Smooth muscle cell (in vitro differentiated cells): ENCODE results near the gene KRT86. TPM values are rescaled to one million over a fixed set of nuclear protein-coding genes. Genes with fewer than 3 reads are reported as not detected.
A peak's percentile ranks its signal among the peaks of the same experiment; 100 is the strongest.

Experiments used
- DNase-seq: peaks from one replicate; lab custom pipeline; 2025; ENCODE audit not compliant: unreplicated experiment; lab: John Stamatoyannopoulos, UW
- H2AFZ ChIP-seq: fragments of 200-600 bp; sonication (generic); 2 replicates; pipeline ENCODE4 v1.6.0; 2016; ENCODE audit warnings: antibody characterized with exemption, low read depth, mild to moderate bottlenecking
- H3F3A ChIP-seq: fragments of 200-600 bp; sonication (generic); 2 replicates; pipeline ENCODE4 v1.6.0; 2017; ENCODE audit warnings: antibody characterized with exemption, low read depth
- H3K27ac ChIP-seq: fragments of 200-600 bp; sonication (generic); 2 replicates; pipeline ENCODE4 v1.5.1; 2016; ENCODE audit warnings: low read depth, mild to moderate bottlenecking
- H3K27me3 ChIP-seq: fragments of 200-600 bp; sonication (generic); 2 replicates; pipeline ENCODE4 v1.6.1; 2016; ENCODE audit warnings: low read depth, mild to moderate bottlenecking
- H3K36me3 ChIP-seq: fragments of 200-600 bp; sonication (generic); 2 replicates; pipeline ENCODE4 v1.5.1; 2016; ENCODE audit warnings: low read depth
- H3K4me1 ChIP-seq: fragments of 200-600 bp; sonication (generic); 2 replicates; pipeline ENCODE4 v1.5.1; 2016; ENCODE audit warnings: low read depth
- H3K4me2 ChIP-seq: fragments of 200-600 bp; sonication (generic); 2 replicates; pipeline ENCODE4 v1.6.0; 2016; ENCODE audit warnings: mild to moderate bottlenecking
- H3K4me3 ChIP-seq: fragments of 200-600 bp; sonication (generic); 2 replicates; pipeline ENCODE4 v1.5.1; 2016; ENCODE audit warnings: mild to moderate bottlenecking
- H3K79me2 ChIP-seq: fragments of 200-600 bp; sonication (generic); 2 replicates; pipeline ENCODE4 v1.6.0; 2016; ENCODE audit warnings: low read depth, mild to moderate bottlenecking
- H3K9ac ChIP-seq: fragments of 200-600 bp; sonication (generic); 2 replicates; pipeline ENCODE4 v1.6.0; 2016; ENCODE audit warnings: low read depth
- H3K9me3 ChIP-seq: fragments of 200-600 bp; sonication (generic); replicated peaks from 2 replicates; pipeline ENCODE4 v1.5.1; 2016; ENCODE audit warnings: low read depth
- H4K20me1 ChIP-seq: fragments of 200-600 bp; sonication (generic); 2 replicates; pipeline ENCODE4 v1.6.0; 2016; ENCODE audit warnings: low read depth
- WGBS: methylation state at CpG from one replicate; pipeline ENCODE4 v1.1.7; 2016; ENCODE audit warnings: low lambda C conversion rate; 5-methylcytosine and 5-hydroxymethylcytosine counted together
- polyA plus RNA-seq: library from polyadenylated mRNA; unstranded; fragments of >200 nt; fragmentation: Nextera tagmentation; extraction: Ambion mirVana; gene quantifications from 2 replicates; pipeline ENCODE4 v1.2.1, GENCODE V29; 2016
- total RNA-seq: library from RNA; depleted of rRNA; stranded (reverse); fragments of >200 nt; gene quantifications from 2 replicates; pipeline ENCODE4 v1.2.3, GENCODE V29; 2014
- TF ChIP-seq, protein P1 (sequence below): fragments of 200-600 bp; sonication (generic); IDR thresholded peaks from 2 replicates; pipeline ENCODE4 v1.5.1; 2017; ENCODE audit warnings: borderline replicate concordance, mild to moderate bottlenecking, antibody characterized with exemption; ENCODE audit not compliant: insufficient read depth, poor library complexity, severe bottlenecking

Gene KRT86
- total and polyA plus RNA-seq, 2 experiments from 2014 or later: not detected

- no peak for DNase-seq
Measured at GRCh38 chr12:52230364-52231281, 43.8 kb upstream of the KRT86 start.

GRCh38 chr12:52231305-52232202, 42.9 kb upstream of the KRT86 start:
- no peaks in the 10 kb centered on the region for H3K79me2 ChIP-seq
- no peak for DNase-seq
- peaks cover 53% of the 10 kb centered on the region for H3K27me3 ChIP-seq
- H3K4me1 ChIP-seq: peaks cover 14% of the 10 kb centered on the region
- TF ChIP-seq, protein P1, sequence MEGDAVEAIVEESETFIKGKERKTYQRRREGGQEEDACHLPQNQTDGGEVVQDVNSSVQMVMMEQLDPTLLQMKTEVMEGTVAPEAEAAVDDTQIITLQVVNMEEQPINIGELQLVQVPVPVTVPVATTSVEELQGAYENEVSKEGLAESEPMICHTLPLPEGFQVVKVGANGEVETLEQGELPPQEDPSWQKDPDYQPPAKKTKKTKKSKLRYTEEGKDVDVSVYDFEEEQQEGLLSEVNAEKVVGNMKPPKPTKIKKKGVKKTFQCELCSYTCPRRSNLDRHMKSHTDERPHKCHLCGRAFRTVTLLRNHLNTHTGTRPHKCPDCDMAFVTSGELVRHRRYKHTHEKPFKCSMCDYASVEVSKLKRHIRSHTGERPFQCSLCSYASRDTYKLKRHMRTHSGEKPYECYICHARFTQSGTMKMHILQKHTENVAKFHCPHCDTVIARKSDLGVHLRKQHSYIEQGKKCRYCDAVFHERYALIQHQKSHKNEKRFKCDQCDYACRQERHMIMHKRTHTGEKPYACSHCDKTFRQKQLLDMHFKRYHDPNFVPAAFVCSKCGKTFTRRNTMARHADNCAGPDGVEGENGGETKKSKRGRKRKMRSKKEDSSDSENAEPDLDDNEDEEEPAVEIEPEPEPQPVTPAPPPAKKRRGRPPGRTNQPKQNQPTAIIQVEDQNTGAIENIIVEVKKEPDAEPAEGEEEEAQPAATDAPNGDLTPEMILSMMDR: no peak
- H3K9ac ChIP-seq: no peak overlapping the region
- H3F3A ChIP-seq: no peaks in the 10 kb centered on the region
- H3K4me2 ChIP-seq: peak overlapping the region; percentile 49
- no peak overlapping the region for H2AFZ ChIP-seq
- WGBS: 71% methylated on average over 16 of the region's 16 CpGs
- H4K20me1 ChIP-seq: peaks cover 19% of the 10 kb centered on the region
- peak overlapping the region; percentile 62 for H3K27ac ChIP-seq
- no peaks in the 10 kb centered on the region for H3K9me3 ChIP-seq
- no peak overlapping the region for H3K4me3 ChIP-seq
- no peaks in the 10 kb centered on the region for H3K36me3 ChIP-seq

More at GRCh38 chr12:52230364-52231281, 43.8 kb upstream of the KRT86 start:
- peak overlapping the region; percentile 62 for H3K27ac ChIP-seq
- H3K27me3 ChIP-seq: peaks cover 50% of the 10 kb centered on the region
- TF ChIP-seq, protein P1: no peak
- no peak overlapping the region for H2AFZ ChIP-seq
- H4K20me1 ChIP-seq: peaks cover 14% of the 10 kb centered on the region
- H3F3A ChIP-seq: no peaks in the 10 kb centered on the region
- H3K4me1 ChIP-seq: peaks cover 14% of the 10 kb centered on the region
- H3K36me3 ChIP-seq: no peaks in the 10 kb centered on the region
- WGBS: 58% methylated on average over 8 of the region's 8 CpGs
- H3K9me3 ChIP-seq: no peaks in the 10 kb centered on the region
- H3K4me2 ChIP-seq: peak overlapping the region; percentile 49
- no peak overlapping the region for H3K9ac ChIP-seq
- H3K79me2 ChIP-seq: no peaks in the 10 kb centered on the region
- H3K4me3 ChIP-seq: no peak overlapping the region

DNA sequence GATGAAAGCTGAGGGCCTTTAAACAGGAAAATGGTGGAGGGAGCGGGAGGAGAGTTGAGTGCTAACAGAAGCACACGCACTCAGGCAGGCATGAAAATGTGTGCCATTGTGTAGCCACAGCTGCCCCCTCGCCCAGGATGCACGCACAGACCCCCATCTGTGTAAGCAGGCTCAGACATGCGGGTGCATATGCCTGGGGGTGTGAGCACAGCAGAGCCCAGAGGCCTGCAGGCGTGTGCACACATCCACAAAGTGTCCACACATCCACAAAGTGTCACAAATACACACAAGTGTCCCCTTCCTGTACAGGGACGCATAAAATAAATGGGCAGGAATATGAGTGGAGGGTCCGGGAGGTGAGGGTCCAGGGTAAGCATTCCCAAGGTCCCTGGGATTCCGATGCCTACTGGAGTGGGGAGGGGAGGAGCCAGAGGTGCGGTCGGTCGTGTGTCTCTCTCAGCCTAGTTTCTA, 42.2 kb upstream of the KRT86 start:
- no peak overlapping the region for H3K4me2 ChIP-seq
- peaks cover 24% of the 10 kb centered on the region for H4K20me1 ChIP-seq
- no peaks in the 10 kb centered on the region for H3K79me2 ChIP-seq
- no peak overlapping the region for H3K4me3 ChIP-seq
- no peaks in the 10 kb centered on the region for H3K9me3 ChIP-seq
- no peak for DNase-seq
- peak overlapping the region; percentile 62 for H3K27ac ChIP-seq
- TF ChIP-seq, protein P1: no peak
- peaks cover 50% of the 10 kb centered on the region for H3K27me3 ChIP-seq
- H3F3A ChIP-seq: no peaks in the 10 kb centered on the region
- no peak overlapping the region for H2AFZ ChIP-seq
- 64% methylated on average over 12 of the region's 12 CpGs for WGBS
- peaks cover 14% of the 10 kb centered on the region for H3K4me1 ChIP-seq
- H3K9ac ChIP-seq: no peak overlapping the region
- no peaks in the 10 kb centered on the region for H3K36me3 ChIP-seq
